ENCODE results near the gene DNAJC15.

Gene DNAJC15

DNA sequence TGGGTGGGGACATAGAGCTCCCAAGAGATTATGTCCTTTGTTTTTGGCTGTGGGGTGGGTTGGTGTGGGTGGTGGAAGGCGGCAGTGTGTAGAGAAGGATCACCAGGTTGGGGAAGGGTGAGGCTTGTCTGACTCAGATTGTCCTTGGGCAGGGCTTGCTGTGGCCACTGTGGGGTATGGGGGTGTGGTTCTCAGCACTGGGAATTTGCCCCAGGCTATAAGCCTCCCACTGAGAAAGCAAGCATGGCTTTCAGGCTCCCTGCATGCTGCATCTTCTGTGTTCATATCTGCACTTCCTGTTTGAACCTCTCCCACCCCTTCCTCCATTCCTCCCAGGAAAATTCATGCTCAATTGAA is 34.9 kb downstream of the DNAJC15 start:
- Histone ChIP-seq H3K27ac (ENCODE audit: extremely low read depth, low read depth, low read length) (peak overlapping the region; percentile 77), H3K4me3 (ENCODE audit: low read depth, low read length) (no peak overlapping the region), H3K36me3 (ENCODE audit: control insufficient read depth in 2 of 2, insufficient read depth in 1 of 2, low read length in 2 of 2) (no peaks in the 10 kb centered on the region), H3K4me1 (ENCODE audit: control insufficient read depth, insufficient read depth, low read length) (peaks cover 17% of the 10 kb centered on the region), H3K9me3 (ENCODE audit: control insufficient read depth, insufficient read depth, low read depth, low read length) (no peaks in the 10 kb centered on the region)
- CTCF ChIA-PET: interaction anchor here (0.6 to 1.8 kb wide), 3 partner anchors 26 to 89 kb away, joined by 3 to 12 read pairs (median 3); no protein-coding TSS in a partner anchor
- POLR2A ChIA-PET: interaction anchor here (1.0 kb wide), 1 partner anchor 67 kb away, joined by 3 read pairs; the partner anchor contains the start of gene EPSTI1
- TF ChIP-seq ZFHX2 (tag by site-specific recombination; conservative IDR thresholded peaks at IDR 0.05) (peak; percentile 98), HOXD13 (CRISPR knock-in tag; IDR thresholded peaks at IDR 0.05; ENCODE audit: borderline replicate concordance) (peak; percentile 11; the same call in 1 of the 2 replicates), SP7 (tag by site-specific recombination; IDR thresholded peaks at IDR 0.05) (peak; percentile 71), ZNF830 (tag by site-specific recombination; IDR thresholded peaks at IDR 0.05; ENCODE audit: low read depth) (no peak), ZNF148 (tag by site-specific recombination; IDR thresholded peaks at IDR 0.05; ENCODE audit: borderline replicate concordance) (no peak), ZNF518A (tag by site-specific recombination; conservative IDR thresholded peaks at IDR 0.05; ENCODE audit: low read depth) (0 out of 2 replicates have a peak, but pooled peaks have one; percentile 24), FEZF1 (tag by site-specific recombination; IDR thresholded peaks at IDR 0.05) (peak; percentile 69), ZBTB8A (tag by site-specific recombination; IDR thresholded peaks at IDR 0.05) (0 out of 2 replicates have a peak, but pooled peaks have one; percentile 24), GLIS2 (tag by site-specific recombination; IDR thresholded peaks at IDR 0.05) (peak; percentile 23; the same call in 1 of the 2 replicates), ZBTB21 (tag by site-specific recombination; IDR thresholded peaks at IDR 0.05) (peak; percentile 42; the same call in 1 of the 2 replicates), ZIC2 (tag by site-specific recombination; IDR thresholded peaks at IDR 0.05) (peak; percentile 96), PRDM10 (tag by site-specific recombination; IDR thresholded peaks at IDR 0.05) (peak; percentile 36; the same call in 1 of the 2 replicates), KLF1 (tag by site-specific recombination; IDR thresholded peaks at IDR 0.05) (peak; percentile 96), OVOL3 (tag by site-specific recombination; IDR thresholded peaks at IDR 0.05) (no peak), EGR2 (tag by site-specific recombination; IDR thresholded peaks at IDR 0.05; ENCODE audit: low read depth) (peak; percentile 98), ZNF16 (tag by site-specific recombination; IDR thresholded peaks at IDR 0.05; ENCODE audit: low read depth) (no peak), KLF9 (tag by site-specific recombination; IDR thresholded peaks at IDR 0.05; ENCODE audit: low read depth) (peak; percentile 79), KLF16 (tag by site-specific recombination; IDR thresholded peaks at IDR 0.05) (0 out of 2 replicates have a peak, but pooled peaks have one; percentile 49)
- TF ChIP-seq, protein P1, sequence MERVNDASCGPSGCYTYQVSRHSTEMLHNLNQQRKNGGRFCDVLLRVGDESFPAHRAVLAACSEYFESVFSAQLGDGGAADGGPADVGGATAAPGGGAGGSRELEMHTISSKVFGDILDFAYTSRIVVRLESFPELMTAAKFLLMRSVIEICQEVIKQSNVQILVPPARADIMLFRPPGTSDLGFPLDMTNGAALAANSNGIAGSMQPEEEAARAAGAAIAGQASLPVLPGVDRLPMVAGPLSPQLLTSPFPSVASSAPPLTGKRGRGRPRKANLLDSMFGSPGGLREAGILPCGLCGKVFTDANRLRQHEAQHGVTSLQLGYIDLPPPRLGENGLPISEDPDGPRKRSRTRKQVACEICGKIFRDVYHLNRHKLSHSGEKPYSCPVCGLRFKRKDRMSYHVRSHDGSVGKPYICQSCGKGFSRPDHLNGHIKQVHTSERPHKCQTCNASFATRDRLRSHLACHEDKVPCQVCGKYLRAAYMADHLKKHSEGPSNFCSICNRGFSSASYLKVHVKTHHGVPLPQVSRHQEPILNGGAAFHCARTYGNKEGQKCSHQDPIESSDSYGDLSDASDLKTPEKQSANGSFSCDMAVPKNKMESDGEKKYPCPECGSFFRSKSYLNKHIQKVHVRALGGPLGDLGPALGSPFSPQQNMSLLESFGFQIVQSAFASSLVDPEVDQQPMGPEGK (tag by site-specific recombination; IDR thresholded peaks at IDR 0.05): peak; percentile 41; the same call in 1 of the 2 replicates
- TF ChIP-seq, protein P2, sequence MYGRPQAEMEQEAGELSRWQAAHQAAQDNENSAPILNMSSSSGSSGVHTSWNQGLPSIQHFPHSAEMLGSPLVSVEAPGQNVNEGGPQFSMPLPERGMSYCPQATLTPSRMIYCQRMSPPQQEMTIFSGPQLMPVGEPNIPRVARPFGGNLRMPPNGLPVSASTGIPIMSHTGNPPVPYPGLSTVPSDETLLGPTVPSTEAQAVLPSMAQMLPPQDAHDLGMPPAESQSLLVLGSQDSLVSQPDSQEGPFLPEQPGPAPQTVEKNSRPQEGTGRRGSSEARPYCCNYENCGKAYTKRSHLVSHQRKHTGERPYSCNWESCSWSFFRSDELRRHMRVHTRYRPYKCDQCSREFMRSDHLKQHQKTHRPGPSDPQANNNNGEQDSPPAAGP (tag by site-specific recombination; IDR thresholded peaks at IDR 0.05): peak; percentile 93
- TF ChIP-seq, protein P3, sequence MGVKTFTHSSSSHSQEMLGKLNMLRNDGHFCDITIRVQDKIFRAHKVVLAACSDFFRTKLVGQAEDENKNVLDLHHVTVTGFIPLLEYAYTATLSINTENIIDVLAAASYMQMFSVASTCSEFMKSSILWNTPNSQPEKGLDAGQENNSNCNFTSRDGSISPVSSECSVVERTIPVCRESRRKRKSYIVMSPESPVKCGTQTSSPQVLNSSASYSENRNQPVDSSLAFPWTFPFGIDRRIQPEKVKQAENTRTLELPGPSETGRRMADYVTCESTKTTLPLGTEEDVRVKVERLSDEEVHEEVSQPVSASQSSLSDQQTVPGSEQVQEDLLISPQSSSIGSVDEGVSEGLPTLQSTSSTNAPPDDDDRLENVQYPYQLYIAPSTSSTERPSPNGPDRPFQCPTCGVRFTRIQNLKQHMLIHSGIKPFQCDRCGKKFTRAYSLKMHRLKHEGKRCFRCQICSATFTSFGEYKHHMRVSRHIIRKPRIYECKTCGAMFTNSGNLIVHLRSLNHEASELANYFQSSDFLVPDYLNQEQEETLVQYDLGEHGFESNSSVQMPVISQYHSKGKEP (tag by site-specific recombination; IDR thresholded peaks at IDR 0.05): peak; percentile 99

All from HEK293 (cell line).